Measurements from ENCODE around the gene TBC1D19. TPM values are rescaled to one million over a fixed set of nuclear protein-coding genes. Genes with fewer than 3 reads are reported as not detected.
"Not testable (repeated sequence)": the region's sequence is repeated elsewhere in the genome, so short reads cannot be mapped to it uniquely, and the experiment has no call there.

TBC1D19 gene
- total and polyA plus RNA-seq, 8 donors, result 1.8 to 8.2 (median 4.3) TPM

DNA sequence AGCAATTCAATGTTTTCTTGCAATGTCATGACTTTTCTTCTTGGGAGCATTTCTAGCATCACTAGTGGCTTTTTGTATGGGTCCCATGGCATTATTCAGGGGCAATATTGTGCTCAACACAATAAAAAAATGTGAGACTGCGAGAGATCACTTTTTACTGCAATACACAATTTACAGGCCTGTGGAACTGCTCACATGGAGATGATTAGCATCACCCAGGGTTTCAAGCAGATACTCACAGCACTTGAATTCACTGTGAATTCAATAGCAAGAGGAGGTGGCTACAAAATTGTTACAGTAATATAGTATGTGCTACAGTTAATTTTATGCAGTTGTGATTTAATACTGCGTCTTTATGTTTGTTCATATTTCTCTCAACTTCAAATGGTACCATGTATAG is 50.4 kb downstream of the TBC1D19 start:
- H3K9me3 ChIP-seq, result no peaks in the 10 kb centered on the region
- WGBS, 2 donors, result 96 to 97% methylated on average over 2 of the region's 2 CpGs
- no peaks in the 10 kb centered on the region for H3K4me1 ChIP-seq
- FAIRE-seq (no peak), ATAC-seq (no peak), DNase-seq (no peak)
- peaks cover 0 to 3% (median 0%) of the 10 kb centered on the region in 3 donors for H3K36me3 ChIP-seq
- H3K4me3 ChIP-seq, result no peak overlapping the region
- intact Hi-C loops (cut with DNase I), result no loop called here
- TF ChIP-seq, protein P1, sequence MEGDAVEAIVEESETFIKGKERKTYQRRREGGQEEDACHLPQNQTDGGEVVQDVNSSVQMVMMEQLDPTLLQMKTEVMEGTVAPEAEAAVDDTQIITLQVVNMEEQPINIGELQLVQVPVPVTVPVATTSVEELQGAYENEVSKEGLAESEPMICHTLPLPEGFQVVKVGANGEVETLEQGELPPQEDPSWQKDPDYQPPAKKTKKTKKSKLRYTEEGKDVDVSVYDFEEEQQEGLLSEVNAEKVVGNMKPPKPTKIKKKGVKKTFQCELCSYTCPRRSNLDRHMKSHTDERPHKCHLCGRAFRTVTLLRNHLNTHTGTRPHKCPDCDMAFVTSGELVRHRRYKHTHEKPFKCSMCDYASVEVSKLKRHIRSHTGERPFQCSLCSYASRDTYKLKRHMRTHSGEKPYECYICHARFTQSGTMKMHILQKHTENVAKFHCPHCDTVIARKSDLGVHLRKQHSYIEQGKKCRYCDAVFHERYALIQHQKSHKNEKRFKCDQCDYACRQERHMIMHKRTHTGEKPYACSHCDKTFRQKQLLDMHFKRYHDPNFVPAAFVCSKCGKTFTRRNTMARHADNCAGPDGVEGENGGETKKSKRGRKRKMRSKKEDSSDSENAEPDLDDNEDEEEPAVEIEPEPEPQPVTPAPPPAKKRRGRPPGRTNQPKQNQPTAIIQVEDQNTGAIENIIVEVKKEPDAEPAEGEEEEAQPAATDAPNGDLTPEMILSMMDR (IDR thresholded peaks at IDR 0.05), result no peak
- no peaks in the 10 kb centered on the region for H3K27me3 ChIP-seq
- H3K27ac ChIP-seq, result no peak overlapping the region

DNA sequence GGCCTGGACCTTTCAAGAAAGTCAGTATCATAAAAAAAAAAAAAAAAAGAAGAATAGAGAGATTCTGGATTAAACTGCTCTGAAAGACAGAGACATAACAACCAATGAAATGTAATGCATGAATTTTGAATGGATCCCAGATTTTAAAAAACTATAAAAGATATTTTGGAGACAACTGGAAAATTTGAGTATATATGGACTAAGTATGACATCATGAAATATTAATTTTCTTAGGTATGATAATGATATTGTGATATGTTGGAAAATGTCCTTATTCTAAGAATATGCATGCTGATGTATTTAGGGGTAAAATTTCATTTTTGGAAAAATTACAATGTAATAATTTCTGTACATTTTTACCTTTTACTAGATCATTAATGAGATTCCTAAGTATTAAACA is 52.6 kb downstream of the TBC1D19 start:
- Histone ChIP-seq H3K27me3 (no peaks in the 10 kb centered on the region), H3K4me1 (no peaks in the 10 kb centered on the region), H3K36me3 (peaks cover 0 to 3% (median 0%) of the 10 kb centered on the region in 3 donors), H3K4me3 (no peak overlapping the region), H3K27ac (no peak overlapping the region), H3K9me3 (no peaks in the 10 kb centered on the region)
- DNase-seq (no peak), ATAC-seq (no peak), FAIRE-seq (peak; percentile 83)
- intact Hi-C loops (cut with DNase I), result no loop called here
- TF ChIP-seq, protein P1 (IDR thresholded peaks at IDR 0.05), result no peak

DNA sequence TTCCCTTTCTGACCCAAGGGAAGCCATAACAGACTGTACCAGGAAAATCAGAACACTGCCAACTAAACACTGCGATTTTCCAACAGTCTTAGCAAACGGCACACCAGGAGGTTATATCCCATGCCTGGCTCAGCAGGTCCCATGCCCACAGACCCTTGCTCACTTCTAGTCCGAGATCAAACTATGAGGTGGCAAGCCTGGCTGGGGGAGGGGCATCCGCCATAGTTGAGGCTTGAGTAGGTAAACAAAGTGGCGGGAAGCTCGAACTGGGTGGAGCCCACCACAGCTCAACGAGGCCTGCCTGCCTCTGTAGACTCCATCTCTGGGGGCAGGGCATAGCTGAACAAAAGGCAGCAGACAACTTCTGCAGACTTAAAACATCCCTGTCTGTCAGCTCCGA is 56.8 kb downstream of the TBC1D19 start:
- H3K27ac ChIP-seq; H3K4me3 ChIP-seq; H3K27me3 ChIP-seq; H3K9me3 ChIP-seq; FAIRE-seq; H3K36me3 ChIP-seq; intact Hi-C loops (cut with DNase I); ATAC-seq; H3K4me1 ChIP-seq: not testable (repeated sequence)
- DNase-seq, result peak in 1 of 6 donors; percentile 12
- 97 to 98% methylated on average over 8 of the region's 8 CpGs for WGBS, 2 donors

DNA sequence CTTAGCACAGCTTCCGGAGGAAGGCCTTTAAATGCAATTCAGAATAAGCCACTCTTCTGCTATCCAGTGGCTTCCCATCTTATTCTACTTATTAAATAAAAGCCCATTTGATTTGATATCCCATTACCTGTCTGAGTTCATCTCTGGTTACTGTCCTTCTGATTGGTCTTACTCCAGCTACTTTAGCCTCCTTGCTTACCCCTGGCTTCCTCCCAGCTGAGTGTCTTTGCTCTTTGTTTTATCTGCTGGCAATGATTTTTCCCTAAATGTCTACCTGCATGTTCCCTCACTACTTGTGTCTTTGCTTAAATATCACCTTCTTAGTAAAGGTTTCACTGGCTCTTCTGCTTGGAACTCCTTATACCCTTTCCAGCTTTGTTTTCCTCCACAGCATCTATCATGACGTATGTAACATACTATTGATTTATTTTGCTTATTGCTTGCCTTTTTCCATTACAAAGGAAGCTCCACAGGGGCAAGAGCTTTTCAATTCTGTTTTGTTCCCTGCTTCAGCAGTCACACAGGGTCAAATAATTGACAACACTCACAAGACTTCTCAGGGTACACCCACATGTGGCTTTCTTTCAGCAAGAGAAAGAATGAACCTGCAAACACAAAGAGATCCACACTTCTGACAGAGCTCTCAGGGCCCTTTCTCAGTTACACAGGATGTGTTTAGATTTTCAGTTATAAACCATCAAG is 63.8 kb downstream of the TBC1D19 start:
- DNase-seq, result no peak
- no peaks in the 10 kb centered on the region for H3K4me1 ChIP-seq
- no peak for FAIRE-seq
- no peak overlapping the region for H3K27ac ChIP-seq
- H3K27me3 ChIP-seq, result no peaks in the 10 kb centered on the region
- H3K9me3 ChIP-seq, result no peaks in the 10 kb centered on the region
- intact Hi-C loops (cut with DNase I), result no loop called here
- WGBS, 2 donors, result 88 to 89% methylated on average over 2 of the region's 2 CpGs
- ATAC-seq, result no peak
- H3K36me3 ChIP-seq, result no peaks in the 10 kb centered on the region
- H3K4me3 ChIP-seq, result no peak overlapping the region
- TF ChIP-seq, protein P1 (IDR thresholded peaks at IDR 0.05), result no peak

DNA sequence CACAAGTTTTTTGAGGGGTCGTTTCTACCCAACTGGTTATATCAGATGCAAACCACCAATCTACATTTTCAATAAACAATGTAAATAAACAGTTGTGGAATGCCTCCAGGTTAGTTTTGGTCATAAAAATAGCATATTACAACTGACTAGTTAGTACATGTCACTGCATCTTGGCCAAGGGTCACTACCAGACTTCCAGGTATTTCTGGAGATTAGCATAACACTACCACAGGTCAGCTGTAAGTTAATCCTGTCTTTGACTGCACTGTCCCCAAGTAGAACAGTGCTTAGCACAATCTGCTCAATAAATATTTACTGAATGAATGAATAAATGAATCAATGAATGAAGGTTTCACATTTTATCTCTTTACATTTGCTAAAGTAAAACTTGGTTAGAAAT is 64.4 kb downstream of the TBC1D19 start:
- Histone ChIP-seq H3K4me3 (no peak overlapping the region), H3K9me3 (no peaks in the 10 kb centered on the region), H3K36me3 (no peaks in the 10 kb centered on the region), H3K27me3 (no peaks in the 10 kb centered on the region), H3K27ac (no peak overlapping the region), H3K4me1 (no peaks in the 10 kb centered on the region)
- ATAC-seq (no peak), FAIRE-seq (no peak), DNase-seq (no peak)
- WGBS, 2 donors, result 44 to 47% methylated on average over 1 of the region's 1 CpG
- intact Hi-C loops (cut with DNase I), result no loop called here
- TF ChIP-seq, protein P1 (IDR thresholded peaks at IDR 0.05), result no peak
